T-helper 2 cell treated with Interferon-gamma antibody and Interleukin-4, amounts not matched to agents 5 μg/mL and 100 μg/mL, for 36 hours (primary cell): Measurements from ENCODE around the gene ANAPC7.

ENCODE experiments used
- DNase-seq: peaks from one replicate; pipeline ENCODE4 v3.0.0; 2021; ENCODE audit warnings: low spot score
- H3K27ac Mint-ChIP-seq: one replicate; pipeline ENCODE4 v1.8.0; 2021; ENCODE audit warnings: mild to moderate bottlenecking, mixed read lengths
- H3K27me3 Mint-ChIP-seq: one replicate; pipeline ENCODE4 v1.8.0; 2021; ENCODE audit warnings: low read depth, mixed read lengths
- H3K36me3 Mint-ChIP-seq: one replicate; pipeline ENCODE4 v1.8.0; 2021; ENCODE audit warnings: low read depth, mixed read lengths
- H3K4me1 Mint-ChIP-seq: one replicate; pipeline ENCODE4 v1.8.0; 2021; ENCODE audit warnings: low read depth, mixed read lengths
- H3K4me3 Mint-ChIP-seq: one replicate; pipeline ENCODE4 v1.8.0; 2022; ENCODE audit warnings: mild to moderate bottlenecking, moderate library complexity, mixed read lengths
- H3K9me3 Mint-ChIP-seq: one replicate; pipeline ENCODE4 v1.8.0; 2021; ENCODE audit warnings: mixed read lengths

Gene ANAPC7

DNA sequence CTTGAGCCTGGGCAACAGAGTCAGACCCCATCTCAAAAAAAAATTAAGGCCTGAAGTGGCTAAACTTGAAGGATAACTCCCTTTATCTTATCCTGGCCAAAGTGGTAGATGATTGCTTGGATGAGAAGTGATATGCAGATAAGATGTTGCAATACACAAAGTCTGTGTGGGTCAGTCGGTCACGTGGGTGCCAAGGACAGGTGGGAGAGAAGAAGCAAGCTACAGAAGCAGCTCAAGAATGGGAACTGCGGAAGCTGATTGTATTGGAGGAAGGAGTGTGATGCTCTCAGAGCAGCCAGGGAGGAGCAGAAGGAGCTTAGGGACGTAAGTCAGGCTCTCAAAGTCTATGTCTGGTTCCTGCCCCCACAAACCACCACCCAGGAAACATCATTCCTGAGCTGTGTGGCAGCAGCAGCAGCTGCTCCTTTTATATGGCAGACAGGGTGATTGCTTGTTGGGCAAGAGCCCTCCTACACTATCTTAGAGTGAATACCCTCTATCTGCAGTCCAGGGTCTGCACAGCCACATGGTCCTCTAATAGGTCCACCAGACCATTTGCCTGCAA, 67.9 kb downstream of the ANAPC7 start:
- H3K27ac Mint-ChIP-seq = no peak overlapping the region
- no peaks in the 10 kb centered on the region for H3K27me3 Mint-ChIP-seq
- no peak overlapping the region for H3K4me3 Mint-ChIP-seq
- H3K36me3 Mint-ChIP-seq = peaks cover 70% of the 10 kb centered on the region
- peaks cover 1% of the 10 kb centered on the region for H3K4me1 Mint-ChIP-seq
- DNase-seq = no peak
- no peaks in the 10 kb centered on the region for H3K9me3 Mint-ChIP-seq

DNA sequence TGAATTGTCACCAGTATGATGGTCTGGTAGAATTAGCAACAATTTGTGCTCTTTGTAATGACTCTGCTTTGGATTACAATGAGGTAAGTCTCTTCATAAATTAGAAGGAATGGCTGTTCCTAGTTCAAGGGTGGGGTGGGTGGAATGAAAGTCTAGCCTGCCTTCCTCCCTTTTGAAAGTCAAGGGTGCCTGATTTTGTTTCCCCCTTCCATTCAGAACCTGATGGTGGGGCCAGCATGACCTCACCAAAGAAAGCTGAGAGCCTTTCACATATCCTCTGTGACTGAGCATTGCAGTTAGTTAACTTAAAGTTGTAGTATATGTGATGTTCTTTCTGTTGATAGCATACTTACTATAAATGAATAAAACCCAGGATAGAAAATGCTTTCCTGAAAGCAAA, 70.3 kb downstream of the ANAPC7 start:
- Mint-ChIP-seq H3K27me3 (no peaks in the 10 kb centered on the region), H3K9me3 (no peaks in the 10 kb centered on the region), H3K4me3 (no peak overlapping the region), H3K4me1 (peaks cover 5% of the 10 kb centered on the region), H3K36me3 (peaks cover 63% of the 10 kb centered on the region), H3K27ac (no peak overlapping the region)
- no peak for DNase-seq

DNA sequence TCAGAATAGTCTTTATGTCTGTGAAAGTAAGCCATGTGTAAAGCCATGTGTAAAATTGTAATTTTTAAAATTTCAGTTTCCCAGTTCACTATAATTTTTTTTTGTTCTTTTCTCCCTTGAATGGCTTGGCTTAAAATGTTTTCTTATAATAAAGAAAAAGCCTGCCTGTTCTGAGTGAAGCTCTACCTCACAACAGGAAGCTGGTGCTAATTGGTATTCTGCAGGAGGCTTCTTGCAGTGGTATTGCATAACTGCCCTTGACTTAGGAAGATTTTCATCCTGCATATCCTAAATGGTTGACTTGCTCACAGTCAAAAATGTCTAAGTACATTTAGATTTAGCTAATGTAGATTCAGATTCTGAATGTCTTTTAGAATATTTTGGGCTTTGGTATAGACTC, 73.0 kb downstream of the ANAPC7 start:
- DNase-seq = no peak
- H3K27me3 Mint-ChIP-seq = no peaks in the 10 kb centered on the region
- H3K4me3 Mint-ChIP-seq = no peak overlapping the region
- H3K36me3 Mint-ChIP-seq = peaks cover 65% of the 10 kb centered on the region
- H3K4me1 Mint-ChIP-seq = peaks cover 9% of the 10 kb centered on the region
- H3K9me3 Mint-ChIP-seq = no peaks in the 10 kb centered on the region
- H3K27ac Mint-ChIP-seq = no peak overlapping the region

DNA sequence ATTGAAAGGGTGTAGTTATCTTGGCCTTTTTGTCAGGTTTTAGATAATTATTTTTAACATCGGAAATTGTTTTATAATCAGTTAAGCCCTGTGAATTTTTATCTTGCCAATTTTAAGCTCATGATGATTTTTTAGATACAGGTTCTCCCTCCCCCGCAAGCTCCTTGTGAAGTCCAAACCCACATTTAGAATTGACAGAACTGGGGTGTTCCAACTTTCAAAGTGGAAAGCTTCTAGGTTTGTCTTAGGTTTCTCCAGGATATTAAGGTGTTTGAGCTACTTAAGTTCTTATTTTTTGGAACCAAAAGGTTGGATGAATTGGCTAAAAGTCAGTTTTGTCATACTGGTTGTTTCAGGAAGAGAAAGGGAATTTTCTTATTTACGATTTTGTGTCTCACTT, 73.4 kb downstream of the ANAPC7 start:
- no peak for DNase-seq
- H3K9me3 Mint-ChIP-seq = no peaks in the 10 kb centered on the region
- no peaks in the 10 kb centered on the region for H3K27me3 Mint-ChIP-seq
- peaks cover 63% of the 10 kb centered on the region for H3K36me3 Mint-ChIP-seq
- H3K27ac Mint-ChIP-seq = no peak overlapping the region
- H3K4me1 Mint-ChIP-seq = peaks cover 9% of the 10 kb centered on the region
- H3K4me3 Mint-ChIP-seq = no peak overlapping the region

DNA sequence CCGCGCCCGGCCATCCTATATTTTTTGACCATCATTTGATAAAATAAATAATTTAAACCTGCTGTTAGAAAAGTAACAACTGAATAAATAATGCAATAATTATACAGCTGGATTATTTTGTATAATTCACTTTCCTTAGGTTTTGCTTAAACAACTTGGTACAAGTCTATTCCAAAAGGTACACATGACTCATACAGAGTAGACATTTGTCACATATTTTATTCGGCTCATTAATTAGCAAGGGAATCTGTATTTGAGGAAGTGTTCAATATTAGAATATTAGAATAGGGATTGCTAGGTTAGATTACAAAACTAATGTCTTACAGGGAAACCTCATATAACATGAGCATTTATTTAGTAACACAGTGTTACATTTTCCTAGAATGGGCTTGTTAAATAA, 73.8 kb downstream of the ANAPC7 start:
- peaks cover 63% of the 10 kb centered on the region for H3K36me3 Mint-ChIP-seq

More for the DNA sequence above, 73.8 kb downstream of the ANAPC7 start:
- no peak for DNase-seq
- no peaks in the 10 kb centered on the region for H3K27me3 Mint-ChIP-seq
- H3K27ac Mint-ChIP-seq = no peak overlapping the region
- H3K4me1 Mint-ChIP-seq = peaks cover 9% of the 10 kb centered on the region
- no peak overlapping the region for H3K4me3 Mint-ChIP-seq
- H3K9me3 Mint-ChIP-seq = no peaks in the 10 kb centered on the region
